ENCODE measurements around the gene PSMB1. TPM values are rescaled to one million over a fixed set of nuclear protein-coding genes. Genes with fewer than 3 reads are reported as not detected.
A peak's percentile ranks its signal among the peaks of the same experiment; 100 is the strongest.

The PSMB1 gene
- total RNA-seq, 4 donors from 2014 or later, result 213 to 271 (median 237) TPM

DNA sequence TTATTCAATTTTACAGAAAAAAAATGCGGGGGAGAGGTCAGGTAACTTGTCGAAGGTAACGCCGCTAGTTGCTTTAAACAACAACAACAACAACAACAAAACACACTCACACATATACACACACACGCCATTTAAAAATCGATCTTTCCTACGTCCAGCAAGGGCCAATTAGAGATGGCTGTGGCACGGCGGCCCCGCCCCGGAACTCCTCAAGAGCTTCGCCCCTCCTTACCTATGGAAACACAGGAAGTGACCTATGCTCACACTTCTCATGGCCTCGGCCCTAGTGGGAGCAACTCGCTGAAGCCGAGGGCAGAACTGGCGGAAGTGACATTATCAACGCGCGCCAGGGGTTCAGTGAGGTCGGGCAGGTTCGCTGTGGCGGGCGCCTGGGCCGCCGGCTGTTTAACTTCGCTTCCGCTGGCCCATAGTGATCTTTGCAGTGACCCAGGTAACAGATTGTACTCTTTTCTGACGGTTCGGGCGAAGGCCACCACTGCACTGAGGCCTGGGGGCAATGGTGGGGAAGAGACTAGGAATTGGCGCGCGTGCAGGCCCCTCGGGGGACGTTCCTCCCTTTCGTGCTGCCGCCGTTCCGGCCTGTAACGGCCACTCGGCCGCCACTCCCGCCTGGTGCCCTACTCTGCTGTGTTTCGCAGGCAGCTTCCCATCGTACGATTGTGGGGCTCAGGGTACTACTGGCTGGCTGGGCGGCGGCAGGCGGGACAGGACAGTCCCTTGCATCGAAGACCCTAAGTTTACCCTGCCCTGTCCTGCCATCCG, 1.1 kb upstream of the PSMB1 start, which contains the start of gene TBP:
Gene TBP, plus strand, starts transcription at position 357 of the 783 bp plus-strand sequence. CDS start 2,661 bp downstream, outside the sequence.
- Histone ChIP-seq H3K4me3 (peak within 1 kb of the TSS; percentile 50 to 81), H3K4me1 (peaks cover 18 to 58% (median 31%) of the 10 kb centered on the region in 3 donors), H3K27ac (peak within 1 kb of the TSS; percentile 91 to 95 (median 94)), H3K9me3 (no peaks in the 10 kb centered on the region), H3K27me3 (no peaks in the 10 kb centered on the region), H3K36me3 (peaks cover 0 to 38% of the 10 kb centered on the region in 2 donors)
- peak; percentile 21 to 58 for TF ChIP-seq POLR2A (IDR thresholded peaks at IDR 0.05)
- TF ChIP-seq POLR2AphosphoS5 (IDR thresholded peaks at IDR 0.05), result peak; percentile 90
- no peak for TF ChIP-seq EP300 (IDR thresholded peaks at IDR 0.05)
- TF ChIP-seq, protein P1, sequence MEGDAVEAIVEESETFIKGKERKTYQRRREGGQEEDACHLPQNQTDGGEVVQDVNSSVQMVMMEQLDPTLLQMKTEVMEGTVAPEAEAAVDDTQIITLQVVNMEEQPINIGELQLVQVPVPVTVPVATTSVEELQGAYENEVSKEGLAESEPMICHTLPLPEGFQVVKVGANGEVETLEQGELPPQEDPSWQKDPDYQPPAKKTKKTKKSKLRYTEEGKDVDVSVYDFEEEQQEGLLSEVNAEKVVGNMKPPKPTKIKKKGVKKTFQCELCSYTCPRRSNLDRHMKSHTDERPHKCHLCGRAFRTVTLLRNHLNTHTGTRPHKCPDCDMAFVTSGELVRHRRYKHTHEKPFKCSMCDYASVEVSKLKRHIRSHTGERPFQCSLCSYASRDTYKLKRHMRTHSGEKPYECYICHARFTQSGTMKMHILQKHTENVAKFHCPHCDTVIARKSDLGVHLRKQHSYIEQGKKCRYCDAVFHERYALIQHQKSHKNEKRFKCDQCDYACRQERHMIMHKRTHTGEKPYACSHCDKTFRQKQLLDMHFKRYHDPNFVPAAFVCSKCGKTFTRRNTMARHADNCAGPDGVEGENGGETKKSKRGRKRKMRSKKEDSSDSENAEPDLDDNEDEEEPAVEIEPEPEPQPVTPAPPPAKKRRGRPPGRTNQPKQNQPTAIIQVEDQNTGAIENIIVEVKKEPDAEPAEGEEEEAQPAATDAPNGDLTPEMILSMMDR (IDR thresholded peaks at IDR 0.05), result peak in 1 of 4 experiments; percentile 2
- peak; percentile 97 for ATAC-seq
- WGBS, 2 donors (ENCODE audit: low coverage in 1 of 2), result 0% methylated on average over 12 to 13 of the region's 51 CpGs

DNA sequence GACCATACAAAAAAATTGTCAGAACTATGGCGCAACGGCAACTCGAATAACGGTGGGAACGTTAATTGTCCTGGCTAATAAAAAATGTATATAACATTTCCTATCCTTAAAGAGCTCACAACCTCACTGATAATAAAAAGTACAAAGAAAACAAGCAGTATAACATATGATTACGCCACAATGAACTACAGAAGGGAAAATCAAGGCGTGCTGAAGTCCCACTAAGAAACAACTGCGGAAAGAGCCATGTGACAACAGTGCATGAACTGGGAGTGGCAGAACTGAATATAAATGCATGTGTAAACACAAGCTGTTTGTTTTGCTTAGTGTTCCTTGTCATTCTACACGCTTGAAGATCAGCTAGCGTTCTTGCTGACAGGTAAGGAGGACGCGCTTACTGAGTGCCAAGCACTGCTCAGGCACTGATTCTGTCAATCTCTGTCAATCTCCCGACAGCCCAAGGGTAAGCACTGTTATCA, 466 bp upstream of the PSMB1 start:
- TF ChIP-seq POLR2A (IDR thresholded peaks at IDR 0.05) (no peak), EP300 (IDR thresholded peaks at IDR 0.05) (no peak), POLR2AphosphoS5 (IDR thresholded peaks at IDR 0.05) (no peak)
- TF ChIP-seq, protein P1 (IDR thresholded peaks at IDR 0.05), result no peak
- Histone ChIP-seq H3K4me3 (peak overlapping the region; percentile 50 to 81), H3K27ac (peak overlapping the region; percentile 91 to 95 (median 94)), H3K27me3 (no peaks in the 10 kb centered on the region), H3K4me1 (peaks cover 19 to 64% (median 31%) of the 10 kb centered on the region in 3 donors), H3K9me3 (no peaks in the 10 kb centered on the region), H3K36me3 (peaks cover 0 to 38% of the 10 kb centered on the region in 2 donors)
- peak; percentile 42 for ATAC-seq
- WGBS, 2 donors (ENCODE audit: low coverage in 1 of 2), result 1% methylated on average over 12 to 13 of the region's 13 CpGs

DNA sequence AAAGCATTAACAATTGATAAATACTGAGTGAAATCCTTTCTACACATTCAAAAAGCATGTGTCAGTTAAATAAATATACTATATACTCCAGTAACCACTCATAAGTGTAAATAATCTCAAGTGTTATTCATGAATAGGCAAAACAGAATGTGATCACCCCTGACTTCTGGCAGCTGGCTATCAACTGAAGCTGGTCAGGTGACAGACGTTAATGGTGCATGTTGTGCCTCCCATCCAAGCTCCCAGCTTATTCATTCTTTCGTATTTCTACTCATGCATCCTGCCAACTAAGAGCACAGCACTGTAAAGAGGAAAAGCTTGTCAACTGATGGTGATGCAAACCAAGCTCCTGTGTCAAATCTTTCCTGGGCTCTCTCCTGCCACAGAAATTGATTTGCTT, 7.7 kb downstream of the PSMB1 start:
- peaks cover 6 to 27% (median 7%) of the 10 kb centered on the region in 3 donors for H3K4me1 ChIP-seq
- 13 to 27% methylated on average over 2 of the region's 2 CpGs for WGBS, 2 donors (ENCODE audit: low coverage in 1 of 2)
- H3K36me3 ChIP-seq, result peaks cover 26 to 100% of the 10 kb centered on the region in 2 donors
- TF ChIP-seq, protein P1 (IDR thresholded peaks at IDR 0.05), result no peak
- ATAC-seq, result no peak
- H3K27ac ChIP-seq, result no peak overlapping the region
- H3K4me3 ChIP-seq, result no peak overlapping the region
- H3K9me3 ChIP-seq, result no peaks in the 10 kb centered on the region
- H3K27me3 ChIP-seq, result no peaks in the 10 kb centered on the region

DNA sequence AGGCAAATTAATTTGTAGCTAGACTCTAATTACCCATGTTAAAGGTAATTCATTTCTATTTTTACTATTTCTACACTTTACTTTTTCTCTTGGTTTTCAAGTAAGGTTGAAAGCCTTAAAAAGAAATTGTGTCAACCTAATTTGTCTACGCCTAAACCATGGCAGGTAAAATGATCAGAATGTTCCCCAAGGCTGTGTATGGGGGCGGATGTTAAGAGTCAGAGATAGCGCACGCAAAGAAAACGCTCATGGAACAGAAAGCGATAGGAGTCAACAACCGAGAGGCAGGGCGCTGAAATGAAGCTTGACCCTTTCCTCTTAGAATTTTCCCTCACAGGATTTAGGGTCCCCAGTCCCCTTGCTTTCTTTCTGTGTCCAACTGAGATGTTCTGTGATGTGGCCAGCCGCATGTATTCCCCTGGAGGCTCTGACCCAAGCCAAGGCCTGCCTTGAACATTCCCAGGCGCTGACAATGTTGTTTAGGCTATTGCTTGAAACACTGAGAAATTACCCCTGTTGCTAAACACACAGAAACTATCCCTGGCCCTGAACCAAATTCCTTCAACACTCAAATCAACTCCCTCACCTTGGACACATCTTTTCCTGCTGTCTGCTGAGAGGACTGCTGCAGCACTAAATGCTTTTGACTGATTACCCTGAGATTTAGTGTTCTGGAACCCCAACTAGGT, 10.9 kb downstream of the PSMB1 start:
- Histone ChIP-seq H3K27ac (no peak overlapping the region), H3K27me3 (no peaks in the 10 kb centered on the region), H3K4me1 (peaks cover 0 to 11% (median 0%) of the 10 kb centered on the region in 3 donors), H3K36me3 (peaks cover 20 to 100% of the 10 kb centered on the region in 2 donors), H3K4me3 (no peak overlapping the region), H3K9me3 (no peaks in the 10 kb centered on the region)
- 84 to 96% methylated on average over 8 to 10 of the region's 10 CpGs for WGBS, 2 donors (ENCODE audit: low coverage in 1 of 2)
- TF ChIP-seq POLR2A (IDR thresholded peaks at IDR 0.05), result no peak
- no peak for TF ChIP-seq EP300 (IDR thresholded peaks at IDR 0.05)
- no peak for TF ChIP-seq POLR2AphosphoS5 (IDR thresholded peaks at IDR 0.05)
- TF ChIP-seq, protein P1 (IDR thresholded peaks at IDR 0.05), result no peak
- ATAC-seq, result no peak
